ENCODE data around the gene CSGALNACT2.
"Not testable (repeated sequence)": the region's sequence is repeated elsewhere in the genome, so short reads cannot be mapped to it uniquely, and the experiment has no call there.

The CSGALNACT2 gene

DNA sequence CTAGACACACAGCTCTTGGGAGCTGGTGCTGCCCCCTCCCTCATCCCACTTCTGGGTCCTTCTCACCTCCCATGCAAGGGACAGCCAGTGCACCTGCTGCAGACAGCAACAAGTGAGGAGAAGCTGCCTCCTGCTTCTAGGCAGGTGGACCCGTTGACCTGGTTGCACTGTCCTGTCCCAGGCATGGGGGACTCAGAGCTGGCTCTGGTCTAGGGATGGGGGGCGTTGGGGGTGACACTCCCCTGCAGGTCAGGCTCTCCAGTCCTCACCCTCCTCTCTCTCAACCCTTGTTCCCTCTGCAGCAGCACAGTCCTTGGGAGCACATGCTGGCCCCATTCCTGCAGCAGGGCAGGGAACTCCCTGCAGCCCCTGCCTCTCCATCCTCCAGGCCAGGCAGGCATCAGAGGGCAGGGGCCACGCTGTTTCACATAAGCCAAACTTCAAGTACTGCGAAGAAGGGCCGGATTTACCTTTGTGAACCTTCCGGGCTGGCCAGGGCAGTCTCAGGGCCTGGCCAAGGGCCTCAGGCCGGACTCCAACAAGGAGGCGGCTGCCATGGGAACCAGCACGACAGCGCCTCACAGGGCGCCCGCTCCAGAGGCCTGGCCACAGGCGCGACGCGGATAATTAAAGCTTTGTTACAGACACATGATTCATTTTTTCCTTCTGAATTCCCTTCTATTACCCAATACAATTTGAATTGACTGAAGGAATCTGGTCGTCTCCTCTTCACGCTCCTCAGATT is 80.1 kb downstream of the CSGALNACT2 start:
- no peak for FAIRE-seq

GRCh38 chr10:43218951-43219837 is 80.9 kb downstream of the CSGALNACT2 start:
- FAIRE-seq = no peak

- FAIRE-seq = no peak
Observed at GRCh38 chr10:43219848-43220247, 81.6 kb downstream of the CSGALNACT2 start.

DNA sequence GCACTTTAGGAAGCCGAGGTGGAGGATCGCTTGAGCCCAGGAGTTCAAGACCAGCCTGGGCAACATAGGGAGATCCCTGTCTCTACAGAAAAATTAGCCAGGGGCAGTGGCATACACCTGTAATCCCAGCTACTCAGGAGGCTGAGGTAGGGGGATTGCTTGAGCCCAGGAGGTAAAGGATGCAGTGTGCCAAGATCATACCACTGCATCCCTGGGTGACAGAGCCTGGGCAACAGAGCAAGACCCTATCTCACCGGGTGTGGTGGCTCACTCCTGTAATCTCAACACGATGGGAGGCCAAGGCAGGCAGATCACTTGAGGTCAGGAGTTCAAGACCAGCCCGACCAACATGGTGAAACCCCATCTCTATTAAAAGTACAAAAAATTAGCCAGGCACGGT is 82.0 kb downstream of the CSGALNACT2 start:
- not testable (repeated sequence) for FAIRE-seq

DNA sequence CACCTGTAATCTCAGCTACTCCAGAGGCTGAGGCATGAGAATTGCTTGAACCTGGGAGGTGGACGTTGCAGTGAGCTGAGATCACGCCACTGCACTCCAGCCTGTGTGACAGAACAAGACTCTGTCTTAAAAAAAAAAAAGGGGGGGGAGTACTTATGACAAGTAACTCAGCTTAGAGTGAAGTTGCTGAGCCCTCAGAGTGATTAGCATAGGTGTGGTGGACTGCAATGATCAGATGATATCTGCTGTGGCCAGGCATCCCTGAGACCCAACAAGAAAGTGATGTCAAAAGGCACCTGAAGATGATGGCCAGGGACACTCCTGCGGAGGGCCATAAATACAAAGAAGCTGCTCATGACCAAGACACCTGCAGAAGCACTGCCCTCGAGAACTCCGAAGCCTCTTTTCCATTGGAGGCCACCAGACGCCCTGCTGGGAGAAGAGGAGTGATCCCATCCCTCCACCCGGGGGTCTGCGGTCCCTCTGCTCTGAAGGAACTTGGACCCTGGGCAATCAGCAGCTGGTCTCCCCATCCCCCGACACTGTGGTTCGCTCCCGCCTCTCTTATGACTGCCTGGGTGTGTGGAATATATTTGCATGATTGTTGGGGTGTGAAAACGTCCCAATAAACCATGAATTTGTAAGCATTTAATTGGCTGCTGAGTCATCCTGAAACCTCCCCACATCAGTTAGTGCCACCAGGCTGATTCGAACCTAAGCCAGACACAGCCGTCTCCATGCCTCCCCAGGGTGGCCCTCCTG is 82.6 kb downstream of the CSGALNACT2 start:
- no peak for FAIRE-seq

DNA sequence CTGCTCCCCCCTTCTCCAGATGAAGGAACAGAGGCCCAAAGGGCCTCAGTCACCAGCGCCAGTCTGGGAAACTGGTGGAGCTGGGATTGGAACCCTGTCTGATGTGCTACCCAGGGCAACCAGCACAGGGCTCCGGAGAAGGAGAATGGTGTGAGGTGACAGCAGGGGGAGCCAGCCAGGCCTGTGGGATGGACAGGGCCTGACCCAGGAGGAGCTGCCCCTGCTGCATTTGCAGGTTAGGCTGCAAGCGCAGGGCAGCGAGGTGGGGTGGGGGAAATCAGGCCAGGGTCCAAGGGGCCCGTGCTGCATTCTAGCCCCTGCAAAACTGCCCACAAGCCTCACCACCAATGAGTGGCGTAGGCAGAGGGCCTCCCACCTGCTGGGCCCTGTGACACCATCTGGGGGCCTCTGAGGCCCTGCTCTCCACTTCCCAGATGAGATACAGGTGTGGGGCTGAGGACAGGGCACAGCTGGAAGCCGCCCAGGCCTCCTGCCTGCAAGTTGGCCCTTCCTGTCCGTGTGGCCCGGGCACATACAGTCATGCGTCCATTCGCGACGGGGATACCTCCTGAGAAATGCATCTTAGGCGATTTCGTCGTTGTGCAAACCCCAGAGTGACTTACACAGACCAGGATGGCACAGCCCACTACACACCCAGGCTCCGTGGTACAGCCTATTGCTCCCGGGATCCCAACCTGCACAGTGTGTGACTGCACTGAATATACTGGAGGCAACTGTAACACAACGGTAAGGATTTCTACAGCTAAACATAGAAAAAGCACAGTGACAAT is 83.4 kb downstream of the CSGALNACT2 start:
- no peak for FAIRE-seq

DNA sequence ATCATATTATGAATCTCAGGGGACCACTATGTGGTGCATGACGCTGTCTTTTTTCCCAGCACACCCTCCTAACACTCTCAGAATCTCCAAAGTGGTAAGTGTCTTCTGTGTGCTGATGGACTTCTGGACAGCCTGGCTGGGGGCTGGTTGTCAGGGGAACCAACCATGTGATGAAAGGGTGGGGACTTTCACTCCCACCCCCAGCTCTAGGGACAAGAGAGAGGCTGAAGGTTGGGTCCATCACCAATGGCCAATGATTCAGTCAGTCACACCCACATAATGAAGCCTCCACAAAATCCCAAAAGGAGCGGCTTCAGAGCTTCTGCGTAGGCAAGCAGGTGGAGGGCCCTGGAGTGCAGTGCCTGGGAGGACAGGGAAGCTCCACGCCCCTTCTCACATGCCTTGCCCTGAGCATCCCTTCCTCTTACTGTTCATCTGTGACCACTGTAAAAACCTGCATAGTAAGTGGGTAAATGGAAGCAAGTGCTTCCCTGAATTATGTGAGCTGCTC is 84.0 kb downstream of the CSGALNACT2 start:
- FAIRE-seq = no peak

DNA sequence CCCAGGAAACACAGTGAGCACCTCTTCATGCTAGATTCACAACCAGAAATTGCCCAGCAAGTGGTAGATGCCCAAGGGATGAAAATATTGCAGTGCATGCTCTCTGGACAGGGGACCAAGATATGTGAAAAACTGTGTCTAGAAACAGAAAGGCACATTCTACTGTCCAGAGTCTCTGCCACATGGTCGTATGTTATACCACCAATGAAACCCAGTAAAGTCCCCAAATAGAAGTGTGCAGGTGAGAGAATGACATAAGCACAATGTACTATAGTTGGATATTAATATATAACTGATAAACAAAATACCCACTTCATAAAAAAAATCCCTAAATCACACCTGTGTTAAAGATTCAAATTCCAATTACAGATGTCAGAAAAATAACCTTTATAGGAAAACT is 84.8 kb downstream of the CSGALNACT2 start:
- no peak for FAIRE-seq

DNA sequence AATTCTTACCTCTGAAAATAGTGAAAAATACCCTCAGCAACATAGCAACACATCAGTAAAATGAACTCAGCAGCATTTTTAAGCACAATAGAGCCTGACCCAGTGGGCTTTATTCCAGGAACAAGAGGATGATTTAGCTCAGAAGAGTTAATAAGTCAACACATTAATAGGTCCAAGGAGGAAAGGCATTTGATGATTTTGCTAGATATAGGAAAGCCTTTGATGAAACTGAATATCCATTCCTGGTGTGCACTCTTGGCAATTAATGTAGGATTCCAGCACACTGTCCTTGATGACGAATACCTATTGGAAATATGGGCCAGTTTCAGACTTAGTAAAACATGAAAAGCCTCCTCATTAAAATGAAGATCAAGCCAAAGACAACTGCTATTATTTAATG is 86.1 kb downstream of the CSGALNACT2 start:
- no peak for FAIRE-seq

DNA sequence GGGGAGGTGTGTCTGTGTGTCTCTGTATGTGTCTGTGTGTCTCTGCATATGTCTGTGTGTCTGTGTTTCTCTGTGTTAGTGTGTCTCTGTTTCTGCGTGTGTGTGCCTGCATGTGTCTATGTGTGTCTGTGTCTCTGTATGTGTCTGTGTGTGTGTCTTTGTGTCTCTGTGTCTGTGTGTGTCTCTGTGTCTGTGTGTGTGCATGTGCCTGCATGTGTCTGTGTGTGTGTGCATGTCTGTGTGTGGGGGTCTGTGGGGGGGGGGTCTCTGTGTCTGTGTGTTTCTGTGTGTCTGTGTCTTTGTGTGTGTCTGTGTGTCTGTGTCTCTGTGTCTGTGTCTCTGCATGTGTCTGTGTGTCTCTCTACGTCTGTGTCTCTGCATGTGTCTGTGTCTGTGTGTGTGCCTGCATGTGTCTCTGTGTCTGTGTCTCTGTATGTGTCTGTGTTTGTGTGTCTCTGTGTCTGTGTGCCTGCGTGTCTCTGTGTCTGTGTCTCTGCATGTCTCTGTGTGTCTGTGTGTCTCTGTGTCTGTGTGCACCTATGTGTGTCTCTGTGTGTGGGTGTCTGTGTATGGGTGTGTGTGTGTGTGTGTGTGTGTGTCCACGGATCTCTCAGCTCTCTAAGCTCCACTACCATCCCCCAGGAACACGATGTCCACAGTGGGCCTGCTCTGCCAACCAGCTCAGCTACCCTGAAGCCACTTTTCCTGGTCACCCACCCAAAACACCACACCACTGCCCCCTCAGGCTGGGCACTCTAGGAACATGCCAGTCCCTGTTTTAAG is 87.0 kb downstream of the CSGALNACT2 start:
- FAIRE-seq = no peak

DNA sequence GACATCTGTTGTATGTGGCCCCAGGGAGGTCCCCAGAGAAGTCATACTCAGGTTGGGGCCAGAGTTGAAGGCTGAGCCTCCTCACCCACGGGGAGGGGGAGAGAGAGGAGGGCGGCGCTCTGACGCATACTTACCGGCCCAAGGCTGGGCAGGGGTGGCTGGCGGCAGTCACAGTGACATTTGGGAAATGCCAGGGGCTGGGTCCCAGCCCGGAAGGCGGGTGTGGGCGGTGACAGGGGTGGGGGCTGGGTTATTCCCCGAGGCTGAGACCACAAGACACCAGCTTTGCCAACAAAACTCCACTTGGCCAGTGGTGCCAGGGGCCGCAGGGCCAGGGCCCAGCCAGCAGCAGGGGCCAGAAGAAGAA is 87.5 kb downstream of the CSGALNACT2 start:
- FAIRE-seq = no peak

- FAIRE-seq = no peak
Observed at GRCh38 chr10:43226441-43226840, 88.2 kb downstream of the CSGALNACT2 start.

DNA sequence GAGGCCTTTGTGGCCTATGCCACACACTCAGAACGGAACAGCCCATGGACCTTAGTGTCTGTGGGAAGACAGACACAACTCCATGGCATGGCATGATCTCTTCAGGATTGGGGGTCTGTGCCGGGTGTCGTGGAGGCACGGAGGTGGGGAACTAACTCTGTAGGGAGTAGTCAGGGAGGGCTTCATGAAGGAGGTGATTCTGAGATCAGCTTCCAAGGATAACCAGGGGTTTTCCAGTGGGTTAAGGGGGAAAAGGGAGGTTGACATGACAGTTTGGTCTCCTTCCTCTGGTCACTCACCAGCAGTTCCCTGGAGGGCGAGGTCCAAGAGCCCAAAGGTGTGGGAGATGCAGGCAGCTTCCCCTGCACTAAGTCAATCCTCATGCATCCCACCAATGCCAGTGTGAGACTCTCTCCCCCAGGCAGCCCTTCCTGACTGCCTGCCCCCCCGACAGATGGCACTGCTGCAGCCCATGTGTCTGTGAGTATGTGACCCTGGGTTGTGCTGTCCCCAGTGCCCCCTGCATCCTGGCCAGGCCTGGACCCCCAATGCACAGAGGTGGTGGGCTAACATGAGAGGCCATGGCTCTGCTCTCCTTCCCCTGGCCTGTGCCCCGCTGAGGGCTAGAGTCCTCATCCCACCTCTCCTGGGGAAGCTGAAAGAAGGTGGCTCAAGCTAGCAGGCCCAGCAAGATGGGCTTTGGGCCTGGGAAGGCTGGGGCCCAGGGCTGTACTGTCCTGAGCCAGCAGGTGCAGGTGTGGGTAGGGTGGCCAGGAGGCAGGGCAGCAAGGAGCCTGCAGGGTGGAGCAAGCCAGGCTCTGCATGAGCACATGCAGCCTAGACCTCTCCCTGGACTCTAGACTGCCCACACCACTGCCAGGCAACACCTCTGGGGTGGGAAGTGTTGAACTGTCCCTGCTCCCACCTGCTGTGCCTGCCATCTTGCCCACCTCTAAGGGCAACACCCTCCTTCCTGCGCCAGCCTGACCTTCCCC is 88.9 kb downstream of the CSGALNACT2 start:
- no peak for FAIRE-seq

GRCh38 chr10:43227911-43228782 is 89.9 kb downstream of the CSGALNACT2 start:
- no peak for FAIRE-seq

- no peak for FAIRE-seq
Observed at GRCh38 chr10:43228783-43229207, 90.5 kb downstream of the CSGALNACT2 start.

GRCh38 chr10:43229208-43230061 is 91.2 kb downstream of the CSGALNACT2 start:
- FAIRE-seq = no peak

DNA sequence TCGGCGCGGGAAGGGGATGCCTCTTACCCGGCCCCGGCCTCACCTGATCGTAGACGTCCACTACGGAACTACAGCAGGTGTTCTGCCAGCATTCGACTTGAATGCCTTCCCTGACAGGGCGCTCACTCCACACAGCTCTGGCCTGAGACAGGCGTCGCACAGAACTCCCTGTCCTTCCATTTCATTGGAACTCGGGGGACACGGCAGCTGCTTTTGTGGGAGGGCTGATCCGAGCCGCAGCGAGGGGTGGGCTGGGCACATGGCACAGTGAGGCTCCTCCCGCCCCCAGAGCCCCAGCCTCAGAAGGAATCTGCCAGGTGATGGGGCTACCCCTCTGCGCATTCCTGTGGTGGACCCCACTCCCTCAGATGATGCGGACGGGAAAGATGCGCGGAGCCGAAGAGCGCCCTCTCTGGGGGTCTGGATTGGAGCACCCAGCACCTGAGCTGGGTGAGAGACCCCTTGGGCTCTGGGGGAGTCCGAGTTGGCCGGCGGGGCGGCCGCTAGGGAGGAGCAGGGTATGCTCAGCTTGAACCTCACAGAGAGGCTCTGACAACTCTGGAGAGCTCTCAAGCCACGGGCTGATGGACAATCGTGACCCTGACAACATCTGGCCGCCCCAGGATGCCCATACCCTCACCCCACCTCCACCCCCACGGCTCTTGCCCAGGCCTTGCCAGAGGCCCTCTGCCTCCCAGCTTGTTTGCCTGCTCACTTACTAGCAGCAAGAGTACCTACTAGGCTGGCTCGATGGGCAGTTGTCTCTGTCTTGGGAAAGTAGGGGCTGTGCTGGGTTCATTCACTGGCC is 92.1 kb downstream of the CSGALNACT2 start:
- no peak for FAIRE-seq

Measured in G401.6 (cell line).